MM.1S (cell line): ENCODE measurements around the gene CARD9.

Experiments
- CTCF ChIP-seq: fragments of 300-600 bp; sonication (generic); IDR thresholded peaks from 2 replicates; pipeline ENCODE4 v1.5.1; 2016; ENCODE audit warnings: antibody characterized with exemption, low read length, mixed read lengths
- EZH2phosphoT487 ChIP-seq: fragments of 300-600 bp; sonication (generic); IDR thresholded peaks from 2 replicates; pipeline ENCODE4 v1.6.1; 2018; ENCODE audit warnings: antibody characterized with exemption, low read length

GRCh38 chr9:136407911-136408310 lies 34.4 kb upstream of the CARD9 start:
- TF ChIP-seq CTCF (no peak), EZH2phosphoT487 (no peak)
